Measurements from ENCODE around the gene PLCB4.

DNA sequence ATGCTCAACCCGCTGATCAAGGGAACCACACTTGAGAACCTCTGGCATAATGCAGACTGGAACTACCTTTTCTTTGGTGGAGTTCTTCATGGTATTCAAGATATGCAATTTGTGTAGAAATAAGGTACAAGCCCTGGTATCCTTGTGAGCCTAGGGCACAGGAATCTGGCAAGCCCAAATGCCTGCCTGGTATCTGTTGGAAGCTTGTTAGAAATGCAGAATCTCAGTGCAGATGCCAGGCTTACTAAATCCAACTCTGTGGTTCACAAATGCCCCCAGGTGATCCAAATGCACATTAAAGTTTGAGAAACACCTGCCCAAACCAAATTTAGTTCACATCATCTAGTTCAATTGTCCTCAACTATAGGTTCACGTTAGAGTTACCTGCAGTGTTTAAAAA is 285.7 kb downstream of the PLCB4 start:
- no peak for TF ChIP-seq EZH2phosphoT487 (conservative IDR thresholded peaks at IDR 0.05; ENCODE audit: low read length)
- TF ChIP-seq, protein P1, sequence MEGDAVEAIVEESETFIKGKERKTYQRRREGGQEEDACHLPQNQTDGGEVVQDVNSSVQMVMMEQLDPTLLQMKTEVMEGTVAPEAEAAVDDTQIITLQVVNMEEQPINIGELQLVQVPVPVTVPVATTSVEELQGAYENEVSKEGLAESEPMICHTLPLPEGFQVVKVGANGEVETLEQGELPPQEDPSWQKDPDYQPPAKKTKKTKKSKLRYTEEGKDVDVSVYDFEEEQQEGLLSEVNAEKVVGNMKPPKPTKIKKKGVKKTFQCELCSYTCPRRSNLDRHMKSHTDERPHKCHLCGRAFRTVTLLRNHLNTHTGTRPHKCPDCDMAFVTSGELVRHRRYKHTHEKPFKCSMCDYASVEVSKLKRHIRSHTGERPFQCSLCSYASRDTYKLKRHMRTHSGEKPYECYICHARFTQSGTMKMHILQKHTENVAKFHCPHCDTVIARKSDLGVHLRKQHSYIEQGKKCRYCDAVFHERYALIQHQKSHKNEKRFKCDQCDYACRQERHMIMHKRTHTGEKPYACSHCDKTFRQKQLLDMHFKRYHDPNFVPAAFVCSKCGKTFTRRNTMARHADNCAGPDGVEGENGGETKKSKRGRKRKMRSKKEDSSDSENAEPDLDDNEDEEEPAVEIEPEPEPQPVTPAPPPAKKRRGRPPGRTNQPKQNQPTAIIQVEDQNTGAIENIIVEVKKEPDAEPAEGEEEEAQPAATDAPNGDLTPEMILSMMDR (IDR thresholded peaks at IDR 0.05; ENCODE audit: insufficient read depth, low read length, poor library complexity, severe bottlenecking): no peak

Measured in SU-DHL-6 (cell line).